GM18517 (cell line): Measurements from ENCODE around the gene SRD5A1.
A peak's percentile ranks its signal among the peaks of the same experiment; 100 is the strongest.
"Not testable (repeated sequence)": the region's sequence is repeated elsewhere in the genome, so short reads cannot be mapped to it uniquely, and the experiment has no call there.

Experiments used
- ATAC-seq: cut with Tn5 transposase; IDR thresholded peaks from one replicate; pipeline ENCODE4 v1.9.1; 2021; ENCODE audit warnings: mild to moderate bottlenecking, moderate library complexity; ENCODE audit not compliant: unreplicated experiment

The SRD5A1 gene

DNA sequence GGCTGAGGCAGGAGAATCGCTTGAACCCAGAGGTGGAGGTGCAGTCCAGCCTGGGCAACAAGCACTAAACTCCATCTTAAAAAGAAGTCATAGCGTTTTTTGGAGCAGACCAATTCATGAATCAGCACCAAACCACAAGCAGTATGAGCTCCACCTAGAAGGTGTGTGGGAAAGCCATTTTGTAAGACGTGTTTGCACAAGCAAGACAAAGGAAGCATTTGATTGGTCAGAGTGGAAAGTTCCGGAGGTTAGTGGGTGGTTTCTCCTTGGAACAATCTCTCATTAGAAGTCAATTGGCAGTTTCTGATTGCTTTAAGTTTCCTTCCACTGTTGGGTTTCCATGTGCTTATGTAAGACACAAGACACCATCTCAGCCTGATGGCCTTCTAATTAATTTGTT lies 5.0 kb downstream of the SRD5A1 start:
- ATAC-seq = no peak

DNA sequence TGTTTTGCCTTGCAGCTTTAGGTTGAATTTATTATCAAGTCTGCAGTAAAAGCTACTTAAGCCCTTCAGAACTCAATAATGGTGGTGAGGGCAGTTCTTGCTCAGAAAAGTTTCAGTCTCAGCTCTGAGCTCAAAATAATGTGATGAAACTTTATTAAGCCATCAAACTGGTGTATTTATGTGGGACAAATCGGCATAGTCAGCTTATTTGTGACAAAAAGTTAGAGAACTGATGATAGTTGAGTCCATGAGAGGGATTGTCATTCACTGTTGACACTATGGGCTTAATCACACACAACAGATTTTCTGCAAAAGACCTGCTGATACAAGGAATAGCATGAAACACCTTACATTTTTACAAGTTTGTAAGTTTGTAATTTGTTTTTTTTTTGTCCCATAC lies 9.4 kb downstream of the SRD5A1 start:
- no peak for ATAC-seq

DNA sequence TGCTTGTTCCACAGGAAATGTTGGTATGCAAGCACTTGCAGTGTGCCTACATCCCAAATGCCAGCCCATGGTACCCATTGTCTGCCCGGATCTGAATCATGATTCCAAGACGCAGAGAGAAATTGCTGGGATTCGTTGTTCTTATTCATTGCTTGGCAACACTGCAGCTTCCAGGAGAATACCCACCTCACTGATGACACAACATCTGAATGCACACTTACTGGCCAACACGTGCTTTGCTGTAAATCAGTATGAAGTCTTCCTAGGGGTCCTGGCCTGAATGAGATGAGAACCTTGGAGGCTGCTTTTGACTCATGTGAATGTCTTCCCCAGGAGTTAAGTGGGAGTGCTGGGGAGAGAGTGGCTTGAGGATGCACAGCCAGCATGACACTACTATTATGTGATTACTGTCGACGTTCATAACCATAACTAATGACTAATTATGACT lies 11.6 kb downstream of the SRD5A1 start:
- no peak for ATAC-seq

DNA sequence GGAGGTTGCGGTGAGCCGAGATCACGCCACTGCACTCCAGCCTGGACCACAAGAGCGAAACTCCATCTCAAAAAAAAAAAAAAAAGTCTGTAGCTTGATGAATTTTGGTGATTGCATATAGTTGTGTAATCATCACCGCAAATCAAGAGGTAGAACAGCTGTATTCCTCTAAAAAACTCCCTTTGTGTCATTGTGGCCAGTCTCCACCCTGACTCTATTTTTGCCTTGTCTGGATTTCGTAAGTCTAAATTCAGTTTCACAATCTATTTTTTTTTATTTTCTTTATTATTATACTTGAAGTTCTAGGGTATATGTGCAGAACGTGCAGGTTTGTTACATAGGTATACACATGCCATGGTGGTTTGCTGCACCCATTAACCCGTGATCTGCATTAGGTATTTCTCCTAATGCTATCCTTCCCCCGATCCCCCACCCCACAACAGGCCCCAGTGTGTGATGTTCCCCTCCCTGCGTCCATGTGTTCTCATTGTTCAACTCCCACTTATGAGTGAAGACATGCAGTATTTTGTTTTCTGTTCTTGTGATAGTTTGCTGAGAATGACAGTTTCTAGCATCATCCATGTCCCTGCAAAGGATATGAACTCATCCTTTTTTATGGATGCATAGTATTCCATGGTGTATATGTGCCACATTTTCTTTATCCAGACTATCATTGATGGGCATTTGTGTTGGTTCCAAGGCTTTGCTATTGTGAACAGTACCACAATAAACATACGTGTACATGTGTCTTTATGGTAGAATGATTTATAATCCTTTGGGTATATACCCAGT lies 12.5 kb downstream of the SRD5A1 start:
- not testable (repeated sequence) for ATAC-seq

DNA sequence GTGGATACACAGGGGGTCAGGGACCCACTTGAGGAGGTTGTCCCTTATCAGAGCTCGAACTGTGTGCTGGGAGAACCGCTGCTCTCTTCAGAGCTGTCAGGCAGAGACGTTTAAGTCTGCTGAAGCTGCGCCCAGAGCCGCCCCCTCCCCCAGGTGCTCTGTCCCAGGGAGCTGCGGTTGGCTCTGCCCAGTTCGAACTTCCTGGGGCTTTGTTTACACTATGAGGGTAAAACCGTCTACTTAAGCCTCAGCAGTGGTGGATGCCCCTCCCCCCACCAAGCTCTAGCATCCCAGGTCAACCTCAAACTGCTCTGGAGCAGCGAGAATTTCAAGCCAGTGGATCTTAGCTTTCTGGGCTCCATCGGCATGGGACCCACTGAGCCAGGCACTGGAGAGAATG lies 15.9 kb downstream of the SRD5A1 start:
- ATAC-seq = no peak

DNA sequence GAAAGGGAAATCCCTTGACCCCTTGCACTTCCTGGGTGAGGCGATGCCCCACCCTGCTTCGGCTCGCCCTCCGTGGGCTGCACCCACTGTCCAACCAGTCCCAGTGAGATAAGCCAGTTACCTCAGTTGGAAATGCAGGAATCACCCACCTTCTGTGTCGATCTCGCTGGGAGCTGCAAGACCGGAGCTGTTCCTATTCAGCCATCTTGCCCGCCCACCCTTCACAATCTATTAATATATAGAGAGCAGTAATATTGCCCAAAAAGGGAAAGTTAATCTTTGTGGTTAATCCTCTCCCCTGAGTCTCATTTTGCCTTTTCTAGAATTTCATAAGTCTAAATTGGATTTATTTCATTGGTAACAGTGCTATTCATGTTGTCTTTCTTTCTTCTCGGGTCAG lies 16.4 kb downstream of the SRD5A1 start:
- no peak for ATAC-seq

DNA sequence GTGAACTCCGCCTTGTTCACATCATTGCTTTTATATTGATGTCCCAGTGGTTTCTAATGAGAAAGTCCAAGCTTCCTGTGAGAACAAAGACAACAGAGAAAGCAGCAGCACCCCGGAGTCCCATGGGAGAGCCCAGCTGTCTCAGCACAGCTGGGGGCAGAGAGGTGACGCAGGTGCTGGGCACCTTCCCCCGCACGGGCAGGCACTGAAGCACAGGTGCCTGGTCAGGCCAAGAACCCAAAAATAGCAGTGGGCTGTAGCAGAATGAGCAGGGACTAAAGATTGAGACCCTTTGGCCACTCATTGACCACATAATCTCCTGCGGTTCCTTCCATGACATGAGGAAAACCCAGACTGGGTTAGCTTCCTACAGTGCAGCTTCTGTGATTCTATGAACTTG lies 18.8 kb downstream of the SRD5A1 start:
- ATAC-seq = peak; percentile 87

DNA sequence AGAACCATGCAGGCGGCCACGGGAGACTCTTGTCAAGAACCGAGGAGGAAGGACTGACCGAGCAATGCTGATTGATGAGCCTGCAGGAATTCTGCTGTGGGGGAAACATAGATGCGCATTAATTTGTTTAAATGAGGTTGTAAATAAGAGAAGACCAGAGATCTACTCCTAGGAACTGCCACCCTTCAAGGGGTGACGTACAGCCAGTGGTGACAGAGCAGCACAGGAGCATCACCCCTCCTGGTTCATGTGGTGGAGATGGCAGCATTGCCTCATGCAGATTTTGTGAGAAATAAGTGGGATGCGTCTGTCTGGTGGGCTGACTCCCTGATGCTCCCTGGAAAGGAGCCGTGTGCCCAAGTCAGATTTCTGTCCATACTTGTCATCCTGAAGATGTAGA lies 22.2 kb downstream of the SRD5A1 start:
- no peak for ATAC-seq

DNA sequence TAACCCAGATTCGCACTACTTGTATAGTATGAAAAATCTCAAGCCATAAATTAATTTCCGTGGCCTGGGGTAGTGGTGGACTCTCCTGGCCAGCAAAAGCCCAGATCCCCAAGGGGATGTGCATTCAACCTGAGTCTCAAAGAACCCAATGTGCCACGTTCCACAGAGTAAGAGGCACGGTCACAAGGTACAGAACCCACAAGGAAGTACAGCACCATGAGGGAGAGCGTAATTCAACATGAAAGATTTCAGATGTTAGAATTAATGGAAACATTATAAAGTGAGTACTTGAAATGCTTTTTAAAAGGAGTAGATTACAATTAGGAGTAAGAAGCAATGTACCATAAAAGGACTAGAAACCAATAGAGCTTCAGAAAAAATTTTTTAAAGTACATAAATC lies 23.4 kb downstream of the SRD5A1 start:
- no peak for ATAC-seq

DNA sequence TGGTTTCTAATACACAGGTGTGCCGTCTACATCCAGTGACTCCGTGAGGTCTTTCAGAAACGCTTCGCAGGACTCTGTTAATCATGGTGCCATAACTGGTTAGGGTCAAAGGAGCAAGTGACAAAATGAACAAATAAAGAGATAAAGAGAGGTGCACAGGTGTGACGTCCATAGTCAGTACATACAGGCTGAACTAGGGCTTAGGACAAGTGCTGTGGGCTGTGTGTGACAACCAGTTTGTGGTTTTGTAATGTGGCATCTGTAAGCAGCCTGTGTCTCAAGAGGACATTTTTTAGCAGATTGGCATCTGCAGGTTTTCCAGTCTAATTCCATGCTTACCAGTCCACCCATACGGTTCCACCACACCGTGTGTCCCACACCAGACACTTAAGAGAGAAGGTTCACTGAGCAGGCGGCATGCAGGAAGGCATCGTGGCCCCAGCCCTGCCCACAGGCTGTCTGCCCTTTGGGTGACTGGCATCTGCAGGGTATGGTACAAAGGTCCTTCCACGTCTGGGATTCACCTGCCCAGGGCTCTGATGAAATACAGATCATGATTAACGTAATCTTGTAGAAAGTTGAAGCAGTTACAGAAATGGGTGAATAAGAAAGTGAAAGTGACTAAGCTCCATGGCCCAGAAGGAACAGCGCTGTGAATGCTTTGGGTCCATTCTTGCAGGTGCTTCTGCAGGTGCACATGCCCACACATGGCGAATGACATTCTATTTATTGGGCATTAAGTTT lies 26.9 kb downstream of the SRD5A1 start:
- peak; percentile 91 for ATAC-seq

DNA sequence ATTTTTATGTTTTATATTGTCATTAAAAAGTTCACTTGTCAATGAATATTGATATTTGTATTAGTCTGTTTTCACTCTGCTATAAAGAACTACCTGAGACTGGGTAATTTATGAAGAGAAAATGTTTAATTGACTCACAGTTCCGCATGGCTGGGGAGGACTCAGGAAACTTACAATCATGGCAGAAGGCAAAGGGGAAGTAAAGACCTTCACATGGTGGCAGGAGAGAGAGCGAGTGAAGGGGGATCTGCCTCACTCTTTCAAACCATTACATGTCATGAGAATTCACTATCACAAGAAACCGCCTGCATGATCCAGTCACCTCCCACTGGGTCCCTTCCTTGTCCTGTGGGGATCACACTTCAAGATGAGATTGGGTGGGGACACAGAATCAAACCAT lies 27.4 kb downstream of the SRD5A1 start:
- ATAC-seq = peak; percentile 55

DNA sequence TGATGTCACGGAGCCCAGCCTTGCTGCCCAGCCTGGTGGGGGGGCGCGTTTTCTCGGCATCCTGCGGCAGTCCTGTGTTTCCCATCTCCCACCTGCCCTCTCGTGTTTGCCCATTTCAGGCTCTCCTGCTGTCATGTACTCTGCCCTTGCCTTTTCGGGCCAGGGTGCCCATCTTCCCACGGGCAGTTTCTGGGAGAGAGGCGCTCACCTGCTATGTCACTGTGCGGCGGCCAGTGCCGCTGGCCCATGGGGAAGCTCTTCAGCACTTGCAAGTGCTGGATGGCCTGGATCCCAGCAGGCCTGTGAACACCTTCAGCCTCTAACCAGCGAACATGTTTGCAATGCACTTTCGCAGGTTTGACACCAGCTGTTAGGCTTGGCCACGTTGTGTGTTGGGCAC lies 33.5 kb downstream of the SRD5A1 start:
- no peak for ATAC-seq

DNA sequence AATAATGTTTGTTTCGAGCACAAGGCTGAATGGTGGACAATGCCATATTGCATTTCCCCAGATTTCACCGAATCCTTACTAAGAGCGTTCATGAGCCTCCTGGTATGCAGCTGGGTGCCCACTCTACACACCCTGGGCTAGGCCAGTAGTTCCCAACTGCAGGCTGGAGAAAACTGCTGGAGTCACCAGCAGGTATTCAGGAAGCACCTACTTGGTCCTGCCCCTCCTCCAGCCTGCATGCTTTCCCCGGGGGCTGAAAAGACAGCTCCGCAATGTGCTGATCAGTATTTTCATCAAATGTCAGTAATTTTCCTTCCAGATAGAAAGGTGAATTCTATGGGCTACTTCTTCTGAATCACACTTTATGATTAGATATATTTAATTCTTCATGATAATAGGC lies 34.4 kb downstream of the SRD5A1 start:
- ATAC-seq = no peak

DNA sequence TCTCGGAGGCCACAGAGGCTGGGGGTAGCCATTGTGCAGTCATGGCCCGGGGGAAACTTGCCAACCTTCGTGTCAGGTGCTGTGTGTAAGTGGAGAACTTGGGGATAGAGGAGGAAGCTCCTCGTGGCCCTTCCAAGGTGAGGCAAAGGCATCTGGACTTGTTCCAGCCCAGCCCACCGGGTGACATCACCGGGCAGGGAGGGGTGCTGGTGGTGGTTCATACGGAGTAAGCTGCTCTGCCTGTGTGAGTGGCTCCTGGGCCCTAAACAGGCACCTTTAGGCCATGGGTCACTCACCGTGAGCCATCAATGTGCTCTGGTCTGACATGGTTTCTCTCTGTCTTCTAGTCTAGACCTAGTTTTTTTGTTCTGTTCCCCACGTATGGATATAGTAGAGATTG lies 35.5 kb downstream of the SRD5A1 start:
- ATAC-seq = not testable (repeated sequence)

DNA sequence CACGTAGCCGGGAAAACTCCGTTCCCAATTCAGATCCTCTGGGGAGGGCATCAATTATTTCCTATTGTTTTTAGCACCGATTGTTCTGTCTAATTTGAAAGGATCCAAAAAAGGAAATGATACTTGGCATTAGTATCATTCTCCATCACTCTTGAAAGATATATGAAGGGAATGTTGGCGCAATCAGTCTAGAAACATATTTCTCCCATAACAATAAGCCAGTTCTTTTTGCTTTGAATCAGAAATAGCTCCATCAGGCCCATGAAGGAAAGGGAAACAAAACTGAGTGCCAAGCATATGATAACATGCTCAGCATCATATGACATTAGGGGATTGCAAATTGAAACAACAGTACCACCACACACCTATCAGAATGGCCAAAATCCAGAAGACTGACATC lies 39.8 kb downstream of the SRD5A1 start:
- no peak for ATAC-seq

DNA sequence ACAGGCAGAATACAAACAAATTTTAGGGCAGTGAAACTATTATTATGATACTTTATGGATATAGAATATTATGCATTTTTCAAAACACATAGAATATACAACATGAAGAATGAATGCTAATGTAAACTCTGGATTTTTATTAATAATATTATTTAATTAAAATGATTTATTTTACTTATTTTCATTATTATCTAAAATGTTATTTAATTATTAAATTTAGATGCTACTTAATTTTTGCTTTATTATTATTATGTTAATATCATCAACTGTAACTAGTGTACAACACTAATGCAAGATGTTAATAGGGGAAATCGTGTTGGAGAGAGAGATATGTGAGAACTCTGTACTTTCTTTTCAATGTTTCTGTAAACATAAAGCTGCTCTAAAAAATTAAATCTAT lies 40.7 kb downstream of the SRD5A1 start:
- no peak for ATAC-seq

DNA sequence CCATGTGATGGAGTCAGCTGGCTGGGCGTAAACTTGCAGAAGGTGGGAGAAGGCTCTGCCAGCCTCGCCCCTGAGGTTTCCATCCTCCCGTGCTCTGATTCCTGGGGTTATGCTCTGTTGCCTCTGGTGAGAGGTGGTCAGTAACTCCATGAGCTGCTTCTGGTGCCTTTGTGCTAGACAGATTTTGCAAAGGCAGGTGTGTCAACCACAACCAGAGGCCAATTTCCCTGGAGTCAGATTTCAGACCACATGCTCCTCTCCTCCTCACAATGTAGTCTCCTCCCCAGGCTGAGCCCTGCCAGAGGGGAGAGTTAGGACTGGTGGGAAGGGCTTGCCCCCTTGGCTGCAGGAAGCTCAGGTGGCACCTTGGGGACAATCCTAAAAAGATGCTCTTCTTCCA lies 41.2 kb downstream of the SRD5A1 start:
- no peak for ATAC-seq

DNA sequence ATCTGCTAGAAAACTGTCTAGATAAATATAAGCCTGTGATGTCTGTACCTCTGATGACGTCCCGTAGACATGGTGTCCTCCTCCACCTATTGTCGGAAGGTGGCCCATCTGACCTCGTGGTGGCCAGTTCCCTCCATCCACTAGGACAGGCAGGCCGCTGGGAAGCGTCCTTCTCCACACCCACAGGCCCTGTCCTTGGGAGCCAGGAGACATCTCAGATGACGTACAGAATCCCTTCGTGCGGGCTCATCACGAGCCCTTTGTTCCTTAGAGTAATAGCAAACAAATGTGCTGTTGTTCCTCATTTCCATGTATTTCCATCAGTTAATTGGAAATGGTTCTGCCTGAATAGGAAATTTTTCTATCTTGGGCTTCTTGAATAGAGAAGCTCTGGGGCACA lies 41.6 kb downstream of the SRD5A1 start:
- no peak for ATAC-seq

DNA sequence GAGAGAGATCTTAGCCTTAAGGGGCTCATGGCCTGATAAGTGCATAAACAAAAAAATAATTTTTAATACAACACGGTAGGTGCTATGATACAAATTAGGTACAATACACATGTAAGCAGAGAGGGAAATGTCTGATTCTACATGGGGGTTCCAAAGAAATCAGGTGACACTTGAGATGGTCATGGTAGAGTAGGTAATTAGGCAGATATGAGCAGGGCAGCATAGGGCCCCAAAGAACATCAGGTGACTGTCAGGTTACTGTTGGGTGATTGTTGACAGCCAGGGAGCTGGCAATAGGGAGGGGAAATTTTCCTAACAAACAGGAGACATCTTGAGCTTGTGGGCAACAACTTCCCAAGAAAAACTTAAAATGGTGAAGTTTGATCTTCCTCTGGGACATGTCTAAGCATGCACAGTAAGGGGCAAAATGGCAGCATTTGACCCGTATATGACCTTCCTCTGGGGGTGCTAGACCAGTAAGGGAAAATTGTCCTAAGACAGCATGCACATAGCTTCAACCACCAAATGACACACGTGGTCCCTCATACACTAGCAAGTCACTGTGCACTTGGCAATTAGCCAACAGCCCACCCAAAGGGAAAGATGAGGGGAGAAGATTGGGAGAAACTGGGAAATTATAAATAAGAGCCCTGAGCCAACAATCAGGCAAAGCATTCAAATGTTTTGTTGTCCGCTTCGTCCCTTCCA lies 42.7 kb downstream of the SRD5A1 start:
- ATAC-seq = no peak

DNA sequence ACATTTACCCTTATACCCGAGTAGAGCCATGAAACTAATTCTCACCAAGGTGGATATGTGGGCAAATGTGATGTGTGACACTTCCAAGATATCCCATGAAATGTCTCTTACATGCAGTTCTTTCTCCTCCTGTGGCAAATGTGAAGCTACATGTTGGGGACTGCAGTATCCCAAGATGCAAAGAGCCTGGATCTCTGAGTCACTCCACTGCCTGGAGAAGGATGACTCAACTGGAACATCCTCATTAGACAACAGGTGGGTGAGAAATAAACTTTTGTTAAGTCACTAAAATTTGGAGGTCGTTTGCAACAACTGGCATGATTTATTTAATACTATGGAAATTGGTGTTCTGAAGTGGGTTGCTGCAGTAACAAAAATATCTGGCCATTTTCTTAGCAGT lies 43.5 kb downstream of the SRD5A1 start:
- ATAC-seq = no peak

DNA sequence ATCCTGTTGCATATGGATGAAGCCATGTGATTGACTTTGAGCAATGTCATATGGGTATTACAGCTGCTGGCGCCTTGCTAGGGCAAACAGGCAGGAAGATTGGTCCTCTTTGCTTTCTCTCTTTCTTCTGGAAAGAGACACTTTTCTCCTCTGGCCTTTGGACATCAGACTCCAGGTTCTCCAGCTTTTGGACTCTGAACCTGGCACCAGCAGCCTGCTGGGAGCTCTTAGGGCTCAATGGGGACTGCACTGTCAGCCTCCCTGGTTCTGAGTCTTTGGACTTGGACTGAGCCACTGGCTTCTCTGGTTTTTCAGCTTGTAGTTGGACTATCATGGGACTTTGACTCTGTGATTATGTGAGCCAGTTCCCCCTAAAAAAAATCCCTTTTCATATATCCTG lies 45.1 kb downstream of the SRD5A1 start:
- no peak for ATAC-seq

DNA sequence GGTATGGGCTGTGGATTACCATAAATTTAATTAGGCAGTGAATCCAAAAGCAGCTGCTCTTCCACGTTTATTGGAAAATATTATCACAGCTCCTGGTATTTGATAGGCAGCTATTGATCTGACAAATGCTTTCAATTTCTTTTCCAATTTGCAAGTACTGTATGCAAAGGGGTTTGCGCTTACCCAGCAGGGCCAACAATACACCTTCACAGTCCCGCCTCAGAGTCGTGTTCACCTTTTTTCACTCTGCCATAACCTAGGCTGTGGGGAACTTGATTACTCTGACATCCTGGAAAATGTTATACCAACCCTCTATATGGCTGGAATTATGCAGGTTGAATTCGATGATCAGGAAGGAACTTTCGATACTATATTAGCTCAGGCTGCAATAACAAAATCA lies 47.7 kb downstream of the SRD5A1 start:
- no peak for ATAC-seq
